Left ventricle myocardium inferior (tissue), 1 donor: ENCODE measurements around the gene ZNF286A. TPM values are rescaled to one million over a fixed set of nuclear protein-coding genes. Genes with fewer than 3 reads are reported as not detected.
"Not testable (repeated sequence)": the region's sequence is repeated elsewhere in the genome, so short reads cannot be mapped to it uniquely, and the experiment has no call there.

Experiments used
- DNase-seq: peaks from one replicate; pipeline ENCODE4 v3.0.0-alpha.2; 2020
- H3K27ac ChIP-seq: fragments of 200-600 bp; replicated peaks from 2 replicates; pipeline ENCODE4 v1.8.0; 2021
- H3K27me3 ChIP-seq: fragments of 200-600 bp; 2 replicates; pipeline ENCODE4 v1.8.0; 2021; ENCODE audit warnings: low read depth
- H3K36me3 ChIP-seq: fragments of 200-600 bp; 2 replicates; pipeline ENCODE4 v1.8.0; 2021
- H3K4me1 ChIP-seq: fragments of 200-600 bp; 2 replicates; pipeline ENCODE4 v1.8.0; 2021
- H3K4me3 ChIP-seq: fragments of 200-600 bp; 2 replicates; pipeline ENCODE4 v1.8.0; 2021; ENCODE audit warnings: mild to moderate bottlenecking, moderate library complexity
- H3K9me3 ChIP-seq: fragments of 200-600 bp; replicated peaks from 2 replicates; pipeline ENCODE4 v1.8.0; 2021
- CTCF ChIP-seq: fragments of 200-600 bp; IDR thresholded peaks from 2 replicates; pipeline ENCODE4 v1.8.0; 2021; ENCODE audit warnings: antibody characterized with exemption, mild to moderate bottlenecking, borderline replicate concordance
- intact Hi-C: fragments of 100-400 bp; cut with micrococcal nuclease; formaldehyde crosslinking; loops from one replicate; pipeline ENCODE4 v1.11.0; 2022
- total RNA-seq: library from RNA; stranded (reverse); fragmentation: NEBNext Ultra II Directional; extraction: Animal tissue kit (Norgen Biotek cat#: 25700); gene quantifications from one replicate; pipeline ENCODE4 v1.2.1, GENCODE V29; 2021
- donor health status: DM: no; HTN: yes; CAD: no; lungs with severe emphysema.

ZNF286A gene
- total RNA-seq, 1 donor from 2014 or later, result 10.8 TPM

DNA sequence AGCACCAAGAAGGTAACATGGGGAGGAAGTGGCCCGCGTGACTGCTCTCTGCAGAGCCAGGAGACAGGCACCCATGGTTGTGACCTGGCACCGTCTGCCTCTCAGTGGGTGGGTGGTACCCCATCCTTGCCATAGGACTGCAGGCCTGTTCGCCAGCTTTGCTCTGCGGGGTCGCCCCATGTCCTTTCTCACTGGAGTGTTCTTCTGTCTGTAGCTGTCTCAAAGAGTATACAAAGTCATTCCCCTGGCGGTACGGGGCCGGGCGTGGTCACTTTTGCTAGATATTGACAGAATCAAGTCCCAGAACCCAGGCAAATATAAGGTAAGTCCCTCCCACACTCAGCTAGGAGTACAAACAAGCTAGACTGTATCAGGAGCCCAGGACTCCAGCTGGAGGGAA lies 38.5 kb downstream of the ZNF286A start:
- intact Hi-C loops, result no loop called here
- Histone ChIP-seq H3K27me3 (no peaks in the 10 kb centered on the region), H3K36me3 (no peaks in the 10 kb centered on the region), H3K4me1 (no peaks in the 10 kb centered on the region), H3K27ac (no peak overlapping the region), H3K9me3 (no peaks in the 10 kb centered on the region), H3K4me3 (no peak overlapping the region)
- TF ChIP-seq CTCF, result no peak
- DNase-seq, result no peak

DNA sequence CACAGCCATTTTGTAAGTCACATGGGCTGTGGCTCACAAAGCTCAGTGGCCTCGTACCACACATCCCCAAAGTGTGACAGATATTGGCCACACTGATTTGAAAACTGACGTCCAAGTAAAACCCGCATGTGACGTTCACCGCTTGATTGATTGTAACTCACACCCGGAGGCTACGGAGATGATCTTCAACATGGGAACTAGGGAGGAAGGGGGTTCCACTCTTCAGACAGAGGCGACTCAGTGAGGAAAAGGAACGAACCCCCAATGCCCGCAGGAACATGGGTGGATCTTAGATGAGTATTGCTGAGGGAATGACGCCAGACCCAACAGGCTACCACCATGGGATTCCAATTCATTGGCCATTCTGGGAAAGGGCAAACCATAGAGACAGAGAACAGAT lies 39.7 kb downstream of the ZNF286A start:
- H3K9me3 ChIP-seq, DNase-seq, H3K27ac ChIP-seq, intact Hi-C loops, H3K36me3 ChIP-seq, H3K27me3 ChIP-seq, H3K4me3 ChIP-seq, H3K4me1 ChIP-seq: not testable (repeated sequence)

GRCh38 chr17:15740041-15740440 lies 40.5 kb downstream of the ZNF286A start:
- H3K27ac ChIP-seq, H3K27me3 ChIP-seq, H3K9me3 ChIP-seq, DNase-seq, H3K4me1 ChIP-seq, H3K4me3 ChIP-seq, intact Hi-C loops, H3K36me3 ChIP-seq: not testable (repeated sequence)

GRCh38 chr17:15740570-15741120 lies 41.1 kb downstream of the ZNF286A start:
- no peak for DNase-seq
- no peak overlapping the region for H3K27ac ChIP-seq
- no peaks in the 10 kb centered on the region for H3K9me3 ChIP-seq
- H3K36me3 ChIP-seq, result no peaks in the 10 kb centered on the region
- no peak overlapping the region for H3K4me3 ChIP-seq
- no peaks in the 10 kb centered on the region for H3K27me3 ChIP-seq
- H3K4me1 ChIP-seq, result no peaks in the 10 kb centered on the region
- TF ChIP-seq CTCF, result no peak
- intact Hi-C loops, result no loop called here

DNA sequence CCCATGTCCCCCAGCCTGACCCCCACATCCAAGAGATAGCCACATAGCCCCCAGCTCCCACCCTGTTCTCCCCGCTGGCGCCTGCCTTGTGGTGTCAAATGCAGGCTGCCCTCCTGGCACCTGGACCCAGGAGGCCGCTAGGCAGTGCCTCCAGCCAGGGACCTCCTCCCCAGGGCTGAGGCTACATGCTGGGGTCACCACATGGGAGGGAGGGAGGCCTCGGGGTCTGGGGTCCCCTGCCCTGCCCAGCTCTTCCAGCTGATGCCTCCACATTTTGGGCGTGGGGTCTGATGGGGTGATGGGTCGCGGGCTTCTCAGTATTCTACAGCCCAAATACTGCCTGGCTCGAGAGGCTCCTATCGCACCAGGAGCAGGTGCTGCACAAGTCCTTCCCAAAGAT lies 42.1 kb downstream of the ZNF286A start:
- no peak for DNase-seq
- H3K9me3 ChIP-seq, result no peaks in the 10 kb centered on the region
- no peak overlapping the region for H3K4me3 ChIP-seq
- H3K4me1 ChIP-seq, result no peaks in the 10 kb centered on the region
- intact Hi-C loops, result no loop called here
- no peak overlapping the region for H3K27ac ChIP-seq
- no peak for TF ChIP-seq CTCF
- H3K36me3 ChIP-seq, result no peaks in the 10 kb centered on the region
- H3K27me3 ChIP-seq, result no peaks in the 10 kb centered on the region

- intact Hi-C loops, result no loop called here
These were observed 42.7 kb downstream of the ZNF286A start for GRCh38 chr17:15742051-15742795.

More at GRCh38 chr17:15742051-15742795, 42.7 kb downstream of the ZNF286A start:
- Histone ChIP-seq H3K9me3 (no peaks in the 10 kb centered on the region), H3K36me3 (no peaks in the 10 kb centered on the region), H3K4me1 (no peaks in the 10 kb centered on the region), H3K27me3 (no peaks in the 10 kb centered on the region), H3K27ac (no peak overlapping the region), H3K4me3 (no peak overlapping the region)
- no peak for TF ChIP-seq CTCF
- DNase-seq, result no peak
